HT-29 (cell line): ENCODE data around the gene CYB5D1. TPM values are rescaled to one million over a fixed set of nuclear protein-coding genes. Genes with fewer than 3 reads are reported as not detected.

ENCODE experiments used
- DNase-seq: peaks from one replicate; pipeline ENCODE4 v3.0.0-alpha.2; 2015; ENCODE audit warnings: low spot score
- total RNA-seq: library from RNA; depleted of rRNA; stranded (reverse); fragments of >200 nt; shearing (Covaris generic); gene quantifications from 2 replicates; pipeline ENCODE4 v1.2.3, GENCODE V29; 2014

CYB5D1 gene
- total RNA-seq, 1 experiment from 2014 or later, result 8.4 TPM

GRCh38 chr17:7844292-7845154 is 13.3 kb upstream of the CYB5D1 start:
- peak; percentile 86 for DNase-seq

- no peak for DNase-seq
Measured at GRCh38 chr17:7845359-7846062, 12.3 kb upstream of the CYB5D1 start.

- no peak for DNase-seq
Measured at GRCh38 chr17:7846063-7846735, 11.6 kb upstream of the CYB5D1 start.

GRCh38 chr17:7846765-7847661 is 10.8 kb upstream of the CYB5D1 start:
- DNase-seq, result no peak

GRCh38 chr17:7848131-7848579 is 9.6 kb upstream of the CYB5D1 start:
- no peak for DNase-seq

GRCh38 chr17:7848739-7849129 is 9.1 kb upstream of the CYB5D1 start:
- no peak for DNase-seq

- no peak for DNase-seq
Measured at GRCh38 chr17:7849130-7849750, 8.6 kb upstream of the CYB5D1 start.

GRCh38 chr17:7849751-7850504 is 7.9 kb upstream of the CYB5D1 start:
- no peak for DNase-seq

GRCh38 chr17:7850701-7851437 is 6.9 kb upstream of the CYB5D1 start:
- DNase-seq, result no peak

- DNase-seq, result peak; percentile 91
Measured at GRCh38 chr17:7851438-7852261, 6.2 kb upstream of the CYB5D1 start.

GRCh38 chr17:7852262-7852670 is 5.5 kb upstream of the CYB5D1 start:
- no peak for DNase-seq

GRCh38 chr17:7852919-7853690 is 4.7 kb upstream of the CYB5D1 start:
- DNase-seq, result no peak

- no peak for DNase-seq
Measured at GRCh38 chr17:7853691-7854038, 4.1 kb upstream of the CYB5D1 start.

- DNase-seq, result no peak
Measured at GRCh38 chr17:7854078-7854777, 3.6 kb upstream of the CYB5D1 start.

GRCh38 chr17:7854851-7855659 is 2.7 kb upstream of the CYB5D1 start, which contains the start of gene TMEM88:
Gene TMEM88 (plus strand): TSS chr17:7855066. CDS start chr17:7855075, 9 bp downstream.
- DNase-seq, result no peak

GRCh38 chr17:7855660-7856010 is 2.2 kb upstream of the CYB5D1 start:
- no peak for DNase-seq
